HepG2 (cell line): ENCODE measurements around the gene PHAX. TPM values are rescaled to one million over a fixed set of nuclear protein-coding genes. Genes with fewer than 3 reads are reported as not detected.

ENCODE experiments used
- ATF5 ChIP-seq: sonication (generic); formaldehyde crosslinking; IDR thresholded peaks from 2 replicates; pipeline ENCODE4 v1.4.0; 2020; ENCODE audit warnings: mild to moderate bottlenecking, low read depth, missing genetic modification reagents
- ATF7-NPFF ChIP-seq: sonication (generic); formaldehyde crosslinking; IDR thresholded peaks from 2 replicates; pipeline ENCODE4 v1.8.1; 2023; ENCODE audit warnings: mild to moderate bottlenecking, low read depth, missing genetic modification reagents, moderate library complexity
- CC2D1A ChIP-seq: sonication (generic); formaldehyde crosslinking; IDR thresholded peaks from 2 replicates; pipeline ENCODE4 v1.8.1; 2023; ENCODE audit warnings: mild to moderate bottlenecking, missing genetic modification reagents
- EP300 ChIP-seq, 3 experiments: sonication (generic) in 1 of 3; formaldehyde crosslinking in 1 of 3; IDR thresholded peaks; 2 replicates each; pipeline versions ENCODE4 v1.5.1 to v1.6.1; 2011 to 2020; ENCODE audit warnings: low read depth in 2 of 3, low read length in 2 of 3, borderline replicate concordance in 1 of 3, improper control_type of control experiment in 1 of 3, mild to moderate bottlenecking in 1 of 3, missing genetic modification reagents in 1 of 3, moderate library complexity in 1 of 3
- FIP1L1 ChIP-seq: fragments of 200-400 bp; formaldehyde crosslinking; IDR thresholded peaks from 2 replicates; pipeline ENCODE4 v1.6.1; 2018; ENCODE audit warnings: low read depth, mild to moderate bottlenecking, low read length, moderate library complexity, borderline replicate concordance; ENCODE audit not compliant: insufficient read depth
- MXD4 ChIP-seq: IDR thresholded peaks from 2 replicates; pipeline ENCODE4 v1.6.1; 2016; ENCODE audit warnings: mild to moderate bottlenecking, missing biosample characterization, missing genetic modification reagents
- SOX6 ChIP-seq, 2 experiments: fragments of 450-650 bp in 1 of 2; sonication (generic) in 1 of 2; formaldehyde crosslinking in 1 of 2; IDR thresholded peaks; 2 replicates each; pipeline versions ENCODE4 v1.4.0 to v1.6.1; 2017 to 2020; ENCODE audit warnings: antibody characterized with exemption in 1 of 2, mild to moderate bottlenecking in 1 of 2, missing genetic modification reagents in 1 of 2
- ZBED4 ChIP-seq: sonication (generic); formaldehyde crosslinking; IDR thresholded peaks from 2 replicates; pipeline ENCODE4 v1.4.0; 2020; ENCODE audit warnings: missing genetic modification reagents, borderline replicate concordance
- ZNF281 ChIP-seq: sonication (generic); formaldehyde crosslinking; IDR thresholded peaks from 2 replicates; pipeline ENCODE4 v1.4.0; 2020; ENCODE audit warnings: missing genetic modification reagents, borderline replicate concordance
- ZNF441 ChIP-seq: sonication (generic); formaldehyde crosslinking; IDR thresholded peaks from 2 replicates; pipeline ENCODE4 v1.7.0; 2021; ENCODE audit warnings: missing genetic modification reagents, borderline replicate concordance
- polyA plus RNA-seq, 8 experiments: library from polyadenylated mRNA; depleted of rRNA in 3 of 8; stranded (reverse) in 7 of 8; unstranded in 1 of 8; fragments of >200 nt; fragmentation: Illumina TruSeq in 4 of 8; extraction: Trizol in 4 of 8; gene quantifications; 2 replicates each; pipeline versions ENCODE4 v1.2.1 to v1.2.3, GENCODE V29; 2011 to 2016; ENCODE audit warnings: low read depth in 4 of 8, missing spikeins in 1 of 8, mixed read lengths in 1 of 8; ENCODE audit not compliant: insufficient read depth in 1 of 8
- total RNA-seq, 5 experiments: library from RNA; depleted of rRNA; stranded (reverse); fragments of >200 nt; fragmentation: Illumina TruSeq; extraction: Trizol; gene quantifications; 2 replicates each; pipeline ENCODE4 v1.2.3, GENCODE V29; 2016; ENCODE audit warnings: low read depth in 1 of 5
- TF ChIP-seq, protein P1 (sequence below): sonication (generic); formaldehyde crosslinking; conservative IDR thresholded peaks from 2 replicates; pipeline ENCODE4 v1.4.0; 2020; ENCODE audit warnings: missing genetic modification reagents

PHAX gene
- total and polyA plus RNA-seq, 2 of the 13 experiments (the other 11 are each of a cell fraction or from before 2014, with no cell fraction given) = 20.0 to 59.7 TPM

DNA sequence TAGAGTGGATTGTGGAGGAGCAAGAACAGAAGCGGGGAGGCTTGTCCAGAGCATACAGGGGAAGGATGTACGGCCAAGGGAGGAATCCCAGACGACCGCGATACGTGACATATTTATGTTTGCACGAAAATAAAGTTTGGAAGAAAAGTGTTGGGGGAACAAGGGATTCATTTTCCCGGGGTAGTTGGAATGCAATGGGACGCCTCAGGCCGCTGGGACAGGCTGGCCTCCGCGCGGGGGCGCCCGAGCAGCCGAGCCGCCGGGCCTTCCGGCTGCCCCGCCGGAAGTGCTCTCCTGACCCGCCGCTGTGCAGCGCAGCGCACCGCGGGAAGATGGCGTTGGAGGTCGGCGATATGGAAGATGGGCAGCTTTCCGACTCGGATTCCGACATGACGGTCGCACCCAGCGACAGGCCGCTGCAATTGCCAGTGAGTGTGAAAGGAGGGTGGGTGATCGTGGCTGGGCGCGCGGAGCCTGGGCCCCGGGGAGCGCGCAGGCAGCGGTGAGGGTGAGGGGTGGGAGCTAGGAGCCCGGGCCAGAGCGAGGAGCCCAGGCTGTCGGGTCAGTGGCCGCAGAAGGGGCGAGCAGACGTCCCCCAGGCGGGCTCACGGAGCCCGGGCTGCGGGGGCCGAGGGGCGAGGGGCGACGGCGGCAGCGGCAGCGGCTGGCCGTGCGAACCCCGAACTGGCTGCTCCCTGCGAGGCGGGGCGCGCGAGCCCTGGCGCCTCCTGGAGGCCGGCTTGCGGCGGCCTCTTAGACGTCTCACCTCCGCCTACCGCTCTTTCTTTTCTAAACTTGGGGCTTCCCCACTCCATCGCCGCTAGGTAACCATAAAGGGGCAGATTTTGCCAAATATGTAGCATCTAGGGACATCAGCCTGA, at the start of gene PHAX (continued):
- 0 out of 2 replicates have a peak, but pooled peaks have one; percentile 64 for TF ChIP-seq ZBED4 (CRISPR knock-in tag)
- TF ChIP-seq, protein P1, sequence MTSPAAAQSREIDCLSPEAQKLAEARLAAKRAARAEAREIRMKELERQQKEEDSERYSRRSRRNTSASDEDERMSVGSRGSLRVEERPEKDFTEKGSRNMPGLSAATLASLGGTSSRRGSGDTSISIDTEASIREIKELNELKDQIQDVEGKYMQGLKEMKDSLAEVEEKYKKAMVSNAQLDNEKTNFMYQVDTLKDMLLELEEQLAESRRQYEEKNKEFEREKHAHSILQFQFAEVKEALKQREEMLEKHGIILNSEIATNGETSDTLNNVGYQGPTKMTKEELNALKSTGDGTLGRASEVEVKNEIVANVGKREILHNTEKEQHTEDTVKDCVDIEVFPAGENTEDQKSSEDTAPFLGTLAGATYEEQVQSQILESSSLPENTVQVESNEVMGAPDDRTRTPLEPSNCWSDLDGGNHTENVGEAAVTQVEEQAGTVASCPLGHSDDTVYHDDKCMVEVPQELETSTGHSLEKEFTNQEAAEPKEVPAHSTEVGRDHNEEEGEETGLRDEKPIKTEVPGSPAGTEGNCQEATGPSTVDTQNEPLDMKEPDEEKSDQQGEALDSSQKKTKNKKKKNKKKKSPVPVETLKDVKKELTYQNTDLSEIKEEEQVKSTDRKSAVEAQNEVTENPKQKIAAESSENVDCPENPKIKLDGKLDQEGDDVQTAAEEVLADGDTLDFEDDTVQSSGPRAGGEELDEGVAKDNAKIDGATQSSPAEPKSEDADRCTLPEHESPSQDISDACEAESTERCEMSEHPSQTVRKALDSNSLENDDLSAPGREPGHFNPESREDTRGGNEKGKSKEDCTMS (CRISPR knock-in tag) = no peak
- no peak for TF ChIP-seq ZNF281 (CRISPR knock-in tag)
- TF ChIP-seq SOX6 (IDR thresholded peaks at IDR 0.05) = no peak
- TF ChIP-seq SOX6 (CRISPR knock-in tag; IDR thresholded peaks at IDR 0.05) = peak; percentile 43
- no peak for TF ChIP-seq EP300 (IDR thresholded peaks at IDR 0.05; ENCODE audit: low read depth in 2 of 2, low read length in 2 of 2)
- peak; percentile 55; the same call in 1 of the 2 replicates for TF ChIP-seq EP300 (CRISPR knock-in tag; IDR thresholded peaks at IDR 0.05; ENCODE audit: borderline replicate concordance)
- TF ChIP-seq ATF7-NPFF = no peak; the same call in 1 of the 2 replicates
- no peak for TF ChIP-seq FIP1L1
- TF ChIP-seq MXD4 (CRISPR knock-in tag) = peak; percentile 67; the same call in 1 of the 2 replicates
- TF ChIP-seq ATF5 = no peak
- no peak for TF ChIP-seq ZNF441 (CRISPR knock-in tag)
- no peak for TF ChIP-seq CC2D1A (CRISPR knock-in tag)
